HEK293T (cell line): ENCODE data around the gene ILK.

Experiments used
- ARNT ChIP-seq: fragments of 450-650 bp; IDR thresholded peaks from 2 replicates; pipeline ENCODE4 v1.6.1; 2017; ENCODE audit warnings: mild to moderate bottlenecking
- BHLHE40 ChIP-seq: fragments of 450-650 bp; IDR thresholded peaks from 2 replicates; pipeline ENCODE4 v1.6.1; 2016; ENCODE audit warnings: mild to moderate bottlenecking, moderate library complexity, borderline replicate concordance
- CTBP1 ChIP-seq: fragments of 450-650 bp; IDR thresholded peaks from 2 replicates; pipeline ENCODE4 v1.6.1; 2016; ENCODE audit warnings: borderline replicate concordance
- FOXA1 ChIP-seq: fragments of 450-650 bp; IDR thresholded peaks from 2 replicates; pipeline ENCODE4 v1.6.1; 2016; ENCODE audit warnings: mild to moderate bottlenecking
- FOXK2 ChIP-seq: fragments of 450-650 bp; IDR thresholded peaks from 2 replicates; pipeline ENCODE4 v1.6.1; 2016; ENCODE audit warnings: mild to moderate bottlenecking
- FOXM1 ChIP-seq: fragments of 450-650 bp; IDR thresholded peaks from 2 replicates; pipeline ENCODE4 v1.6.1; 2017; ENCODE audit warnings: mild to moderate bottlenecking, borderline replicate concordance
- SUZ12 ChIP-seq: fragments of 450-650 bp; IDR thresholded peaks from 2 replicates; pipeline ENCODE4 v1.6.1; 2016; ENCODE audit warnings: mild to moderate bottlenecking
- TARDBP ChIP-seq: fragments of 450-650 bp; IDR thresholded peaks from 2 replicates; pipeline ENCODE4 v1.6.1; 2016
- ZNF384 ChIP-seq: fragments of 450-650 bp; IDR thresholded peaks from 2 replicates; pipeline ENCODE4 v1.6.1; 2016

DNA sequence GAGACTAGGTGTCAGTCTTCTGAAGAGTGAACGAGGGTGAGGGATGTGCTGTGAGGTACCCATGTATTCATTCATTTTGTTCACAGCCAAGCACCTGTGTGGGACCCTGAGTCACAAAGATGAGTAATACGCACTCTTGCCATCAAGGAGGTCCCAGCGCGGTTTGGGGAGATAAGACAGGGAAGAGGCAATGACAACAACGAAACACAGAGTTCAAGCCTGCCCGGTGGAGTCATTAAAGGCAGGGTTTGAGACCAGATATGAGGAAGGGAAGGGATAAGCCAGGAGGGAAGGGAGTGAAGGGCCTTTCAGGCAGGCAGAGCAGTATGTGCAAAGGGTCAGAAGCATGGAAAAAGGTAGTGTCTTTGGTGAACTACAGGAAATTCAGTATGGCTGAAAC is 47.4 kb downstream of the ILK start:
- no peak for TF ChIP-seq BHLHE40
- no peak for TF ChIP-seq FOXA1
- no peak for TF ChIP-seq FOXM1
- TF ChIP-seq SUZ12, result no peak
- TF ChIP-seq CTBP1, result no peak
- no peak for TF ChIP-seq FOXK2
- no peak for TF ChIP-seq TARDBP
- TF ChIP-seq ZNF384, result no peak
- no peak for TF ChIP-seq ARNT
